ENCODE results near the gene CARD6. TPM values are rescaled to one million over a fixed set of nuclear protein-coding genes. Genes with fewer than 3 reads are reported as not detected.

CARD6 gene
- total and polyA plus RNA-seq, 9 of the 15 experiments (the other 6 are each of a cell fraction or from before 2014, with no cell fraction given), result 3.5 to 8.3 (median 5.9) TPM

DNA sequence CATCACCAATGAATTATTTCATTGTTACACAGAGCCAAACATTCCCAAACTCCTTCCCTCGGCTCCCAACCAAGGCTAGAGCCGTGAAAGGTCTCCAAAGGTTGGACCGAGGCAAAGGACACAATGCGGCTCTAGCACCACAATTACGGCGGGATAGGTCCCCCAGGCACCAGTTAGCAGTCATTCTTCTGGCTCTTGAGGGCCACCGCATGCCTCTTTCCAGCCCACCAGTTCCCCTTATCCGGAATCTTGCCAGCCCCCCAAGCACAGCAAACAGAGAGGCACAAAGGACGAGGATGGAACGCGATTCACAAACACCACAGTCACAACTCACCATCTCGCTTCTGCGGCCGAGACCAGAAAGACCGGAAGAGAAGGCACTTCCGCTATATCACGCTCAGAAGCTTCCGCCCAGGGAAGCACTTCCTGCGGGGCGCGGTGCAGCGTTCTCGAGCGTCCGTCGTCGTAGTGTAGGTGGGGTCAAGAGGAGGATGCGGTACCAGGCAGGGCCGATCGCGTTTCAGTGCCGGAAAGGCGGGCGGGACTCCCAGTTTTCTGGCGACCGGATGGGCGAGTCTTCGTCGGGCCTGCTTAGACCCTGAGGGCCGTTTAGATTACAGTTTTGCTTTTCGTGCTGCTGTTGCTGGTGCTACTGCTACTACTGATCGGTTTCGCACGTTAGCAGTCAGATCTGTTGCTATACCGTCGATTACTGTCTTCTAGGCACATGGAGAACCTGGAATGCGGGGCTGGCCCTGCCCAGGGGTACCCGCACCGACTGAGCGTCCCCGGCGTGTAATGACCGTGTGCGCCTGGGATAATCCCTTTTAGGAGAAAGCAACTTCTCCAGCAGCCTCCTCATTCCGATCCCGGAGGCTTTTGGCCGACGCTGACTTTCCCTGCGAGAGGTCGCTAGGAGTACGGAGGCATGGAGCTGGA lies 6.0 kb upstream of the CARD6 start, which contains the start of gene RPL37 (continued):
- TF ChIP-seq, protein P1, sequence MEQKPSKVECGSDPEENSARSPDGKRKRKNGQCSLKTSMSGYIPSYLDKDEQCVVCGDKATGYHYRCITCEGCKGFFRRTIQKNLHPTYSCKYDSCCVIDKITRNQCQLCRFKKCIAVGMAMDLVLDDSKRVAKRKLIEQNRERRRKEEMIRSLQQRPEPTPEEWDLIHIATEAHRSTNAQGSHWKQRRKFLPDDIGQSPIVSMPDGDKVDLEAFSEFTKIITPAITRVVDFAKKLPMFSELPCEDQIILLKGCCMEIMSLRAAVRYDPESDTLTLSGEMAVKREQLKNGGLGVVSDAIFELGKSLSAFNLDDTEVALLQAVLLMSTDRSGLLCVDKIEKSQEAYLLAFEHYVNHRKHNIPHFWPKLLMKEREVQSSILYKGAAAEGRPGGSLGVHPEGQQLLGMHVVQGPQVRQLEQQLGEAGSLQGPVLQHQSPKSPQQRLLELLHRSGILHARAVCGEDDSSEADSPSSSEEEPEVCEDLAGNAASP (IDR thresholded peaks at IDR 0.05), result no peak
- TF ChIP-seq SETDB1 (IDR thresholded peaks at IDR 0.05; ENCODE audit: low read length) (no peak), MITF (IDR thresholded peaks at IDR 0.05) (peak; percentile 60; the same call in 1 of the 2 replicates), CEBPB (tag; IDR thresholded peaks at IDR 0.05) (no peak), ZNF224 (CRISPR knock-in tag; IDR thresholded peaks at IDR 0.05) (no peak), SIN3A (IDR thresholded peaks at IDR 0.05; ENCODE audit: borderline replicate concordance in 2 of 2, control insufficient read depth in 1 of 2, low read depth in 2 of 2, low read length in 2 of 2) (peak; percentile 66 to 84; a peak in 3 of 4 replicates), ATF2 (CRISPR knock-in tag; IDR thresholded peaks at IDR 0.05) (no peak), DNMT1 (IDR thresholded peaks at IDR 0.05) (peak; percentile 98), PHTF2 (CRISPR knock-in tag; IDR thresholded peaks at IDR 0.05) (no peak), RNF2 (IDR thresholded peaks at IDR 0.05) (peak; percentile 95), ZBTB34 (CRISPR knock-in tag; IDR thresholded peaks at IDR 0.05) (no peak), MAZ (CRISPR knock-in tag; conservative IDR thresholded peaks at IDR 0.05 in 1 of 2, IDR thresholded peaks at IDR 0.05 in 1 of 2) (peak; percentile 94 to 99), HNRNPLL (IDR thresholded peaks at IDR 0.05; ENCODE audit: low read depth, low read length, poor library complexity, severe bottlenecking) (peak; percentile 89), ZNF174 (CRISPR knock-in tag; IDR thresholded peaks at IDR 0.05) (no peak), ZNF232 (CRISPR knock-in tag; IDR thresholded peaks at IDR 0.05) (peak; percentile 48; the same call in 1 of the 2 replicates), C11orf30 (IDR thresholded peaks at IDR 0.05; ENCODE audit: low read depth) (peak; percentile 95), ETS1 (conservative IDR thresholded peaks at IDR 0.05; ENCODE audit: control insufficient read depth, low read depth, low read length) (peak; percentile 67)
- TF ChIP-seq, protein P2, sequence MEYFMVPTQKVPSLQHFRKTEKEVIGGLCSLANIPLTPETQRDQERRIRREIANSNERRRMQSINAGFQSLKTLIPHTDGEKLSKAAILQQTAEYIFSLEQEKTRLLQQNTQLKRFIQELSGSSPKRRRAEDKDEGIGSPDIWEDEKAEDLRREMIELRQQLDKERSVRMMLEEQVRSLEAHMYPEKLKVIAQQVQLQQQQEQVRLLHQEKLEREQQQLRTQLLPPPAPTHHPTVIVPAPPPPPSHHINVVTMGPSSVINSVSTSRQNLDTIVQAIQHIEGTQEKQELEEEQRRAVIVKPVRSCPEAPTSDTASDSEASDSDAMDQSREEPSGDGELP (CRISPR knock-in tag; IDR thresholded peaks at IDR 0.05; ENCODE audit: borderline replicate concordance), result peak; percentile 94
